Uterus (tissue), 2 donors: Measurements from ENCODE around the gene GPT2.

ENCODE experiments used
- CTCF ChIP-seq, 4 experiments: fragments of 200-600 bp in 2 of 4; fragments of 450-650 bp in 2 of 4; sonication (generic) in 2 of 4; IDR thresholded peaks; one replicate each; pipeline ENCODE4 v1.5.1; 2016 to 2019; ENCODE audit warnings: antibody characterized with exemption in 4 of 4, mild to moderate bottlenecking in 2 of 4, moderate library complexity in 1 of 4
- POLR2A ChIP-seq, 2 donors: fragments of 450-650 bp; IDR thresholded peaks; one replicate each; pipeline ENCODE4 v1.6.1; 2016; ENCODE audit warnings: antibody characterized with exemption in 2 of 2, mild to moderate bottlenecking in 1 of 2, moderate library complexity in 1 of 2

GRCh38 chr16:46883690-46884512 is at the start of gene GPT2:
- TF ChIP-seq CTCF (IDR thresholded peaks at IDR 0.05) = peak in 3 of 4 experiments; percentile 12 to 35 (median 27)
- TF ChIP-seq POLR2A (IDR thresholded peaks at IDR 0.05) = peak in 1 of 2 donors; percentile 37
